ENCODE results near the gene SHANK3. TPM values are rescaled to one million over a fixed set of nuclear protein-coding genes. Genes with fewer than 3 reads are reported as not detected.

Gene SHANK3
- total and polyA plus RNA-seq, 3 donors from 2014 or later, result 6.3 to 16.0 (median 11.4) TPM

DNA sequence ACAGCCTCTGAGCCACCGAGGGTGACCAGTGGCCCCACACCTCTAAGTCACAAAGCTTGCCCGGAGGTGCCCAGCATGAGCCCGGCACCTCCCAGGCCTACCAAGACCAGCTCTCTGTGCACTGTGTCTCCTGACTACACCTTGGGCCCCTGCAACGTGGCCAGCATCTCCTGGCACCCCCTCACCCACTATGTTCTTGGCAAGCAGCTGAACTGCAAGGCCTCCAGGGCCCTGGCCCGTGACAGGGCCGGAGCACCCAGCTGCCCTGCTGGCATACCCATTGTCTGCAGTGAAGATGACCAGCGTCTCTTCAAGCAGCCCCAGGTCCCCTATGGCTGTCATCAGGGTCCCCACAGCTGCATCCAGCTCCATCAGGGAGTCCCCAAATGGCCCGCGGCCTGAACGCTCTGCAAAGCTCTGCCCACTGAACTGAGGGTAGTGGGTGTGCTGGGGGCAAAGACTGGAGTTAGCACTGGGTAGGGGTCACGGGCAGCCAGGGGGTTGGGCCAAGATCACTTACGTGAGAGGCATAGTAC, 46.2 kb upstream of the SHANK3 start:
- Histone ChIP-seq H3K4me3 (no peak overlapping the region), H3K36me3 (ENCODE audit: low read depth, missing control alignments) (no peaks in the 10 kb centered on the region), H3K9me3 (no peaks in the 10 kb centered on the region), H3K27me3 (no peaks in the 10 kb centered on the region), H3K4me1 (no peaks in the 10 kb centered on the region), H3K27ac (no peak overlapping the region)
- intact Hi-C loops (cut with DNase I; ENCODE audit: low total_unique reads), result no loop called here
- no peak for TF ChIP-seq CTCF (IDR thresholded peaks at IDR 0.05)
- no peak for TF ChIP-seq POLR2A (IDR thresholded peaks at IDR 0.05)
- no peak for DNase-seq
- 88 to 90% methylated on average over 5 to 12 of the region's 12 CpGs for WGBS, 2 donors

DNA sequence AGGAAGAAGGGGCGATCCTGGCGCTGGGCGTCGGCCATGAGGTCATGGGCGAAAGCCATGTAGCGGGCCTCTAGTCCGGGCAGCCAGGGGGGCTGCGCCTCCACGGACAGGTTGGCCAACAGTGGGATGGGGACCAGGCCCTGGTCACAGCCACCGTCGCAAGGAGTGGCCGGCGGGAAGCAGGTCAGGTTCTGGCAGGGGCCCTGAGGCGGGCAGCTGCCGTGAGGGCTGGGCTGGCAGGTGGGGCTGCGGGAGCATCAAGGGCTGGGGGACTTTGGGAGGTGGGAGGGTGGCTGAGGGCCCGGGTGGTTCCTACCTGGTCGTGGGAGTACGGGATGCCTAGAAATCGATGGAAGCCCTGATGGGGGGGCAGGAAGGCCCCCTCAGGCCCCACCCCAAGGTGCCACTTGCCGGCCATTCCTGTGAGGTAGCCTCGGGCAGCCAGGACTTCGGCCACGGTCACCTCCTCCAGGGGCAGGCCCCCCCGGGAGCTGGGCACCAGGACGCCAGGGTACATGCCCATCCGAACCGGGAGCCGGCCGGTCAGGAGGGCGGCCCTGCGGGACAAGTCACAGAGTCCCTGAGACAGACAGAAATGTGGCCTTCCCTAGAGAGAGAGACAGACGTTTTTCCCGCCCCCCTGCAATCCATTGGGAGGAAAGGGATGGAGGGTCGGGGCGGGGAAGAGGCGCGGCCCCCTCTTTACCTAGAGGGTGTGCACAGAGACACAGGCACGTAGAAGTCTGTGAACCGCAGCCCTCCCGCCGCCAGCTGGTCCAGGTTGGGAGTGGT, 45.6 kb upstream of the SHANK3 start:
- WGBS, 2 donors, result 80 to 95% methylated on average over 9 to 42 of the region's 42 CpGs
- H3K9me3 ChIP-seq, result no peaks in the 10 kb centered on the region
- peak overlapping the region; percentile 65 to 75 for H3K4me3 ChIP-seq
- DNase-seq, result no peak
- H3K4me1 ChIP-seq, result no peaks in the 10 kb centered on the region
- TF ChIP-seq POLR2A (IDR thresholded peaks at IDR 0.05) (no peak), CTCF (IDR thresholded peaks at IDR 0.05) (no peak)
- H3K36me3 ChIP-seq (ENCODE audit: low read depth, missing control alignments), result no peaks in the 10 kb centered on the region
- H3K27me3 ChIP-seq, result no peaks in the 10 kb centered on the region
- H3K27ac ChIP-seq, result peak overlapping the region; percentile 48 to 56
- intact Hi-C loops (cut with DNase I; ENCODE audit: low total_unique reads), result no loop called here

DNA sequence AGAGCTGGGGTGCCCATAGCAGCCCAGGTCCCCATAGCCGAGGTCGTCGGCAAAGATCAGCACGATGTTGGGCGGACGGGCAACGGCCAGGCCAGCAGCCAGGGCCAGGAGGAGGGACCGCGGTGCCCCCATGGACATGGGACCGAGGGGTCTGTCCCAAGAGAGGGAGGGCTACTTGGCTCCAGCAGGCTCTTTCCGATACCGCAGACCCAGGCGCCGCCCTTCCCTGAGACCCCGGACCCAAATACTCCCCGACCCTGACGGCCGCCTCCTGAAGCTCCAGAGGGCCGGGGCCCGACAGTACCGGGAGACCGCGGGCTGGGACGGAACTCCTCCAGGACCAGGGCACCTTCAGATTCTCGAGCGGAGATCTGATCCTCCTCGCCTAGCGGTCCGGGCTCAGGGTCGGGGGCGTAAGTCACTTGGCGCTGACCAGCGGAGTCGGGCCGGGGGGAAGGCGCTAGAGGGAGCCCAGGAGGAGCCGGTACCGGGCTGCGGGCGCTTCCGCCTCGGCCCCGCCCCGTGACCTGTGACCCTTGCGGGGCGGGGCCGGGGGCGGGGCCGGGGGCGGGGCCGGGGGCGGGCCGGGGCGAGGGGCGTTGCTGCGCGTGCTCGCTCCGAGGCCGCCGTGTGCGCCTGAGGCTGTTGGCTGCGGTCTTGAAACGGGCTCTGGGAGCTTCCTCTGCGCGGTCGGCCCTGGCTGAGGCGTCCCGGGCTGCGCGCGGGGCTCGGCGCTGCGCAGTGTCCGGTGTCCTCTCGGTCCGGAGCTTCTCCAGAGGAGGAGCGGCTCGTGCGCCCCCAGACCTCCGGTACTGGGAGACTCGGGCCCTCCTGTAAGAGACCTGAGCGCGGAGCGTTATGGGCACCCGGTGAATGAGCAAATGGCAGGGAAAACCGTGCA, 44.7 kb upstream of the SHANK3 start, which contains the start of gene ARSA:
ARSA (minus strand) TSS at position 511 of the 901 bp plus-strand sequence; CDS start at position 138, 373 bp downstream.
- TF ChIP-seq POLR2A (IDR thresholded peaks at IDR 0.05) (no peak), CTCF (IDR thresholded peaks at IDR 0.05) (no peak)
- Histone ChIP-seq H3K27me3 (no peaks in the 10 kb centered on the region), H3K9me3 (no peaks in the 10 kb centered on the region), H3K4me1 (no peaks in the 10 kb centered on the region), H3K27ac (peak within 1 kb of the TSS; percentile 48 to 56), H3K36me3 (ENCODE audit: low read depth, missing control alignments) (no peaks in the 10 kb centered on the region), H3K4me3 (peak within 1 kb of the TSS; percentile 65 to 75)
- intact Hi-C loops (cut with DNase I; ENCODE audit: low total_unique reads), result no loop called here
- 3 to 5% methylated on average over 33 to 45 of the region's 88 CpGs for WGBS, 2 donors
- peak; percentile 88 for DNase-seq

DNA sequence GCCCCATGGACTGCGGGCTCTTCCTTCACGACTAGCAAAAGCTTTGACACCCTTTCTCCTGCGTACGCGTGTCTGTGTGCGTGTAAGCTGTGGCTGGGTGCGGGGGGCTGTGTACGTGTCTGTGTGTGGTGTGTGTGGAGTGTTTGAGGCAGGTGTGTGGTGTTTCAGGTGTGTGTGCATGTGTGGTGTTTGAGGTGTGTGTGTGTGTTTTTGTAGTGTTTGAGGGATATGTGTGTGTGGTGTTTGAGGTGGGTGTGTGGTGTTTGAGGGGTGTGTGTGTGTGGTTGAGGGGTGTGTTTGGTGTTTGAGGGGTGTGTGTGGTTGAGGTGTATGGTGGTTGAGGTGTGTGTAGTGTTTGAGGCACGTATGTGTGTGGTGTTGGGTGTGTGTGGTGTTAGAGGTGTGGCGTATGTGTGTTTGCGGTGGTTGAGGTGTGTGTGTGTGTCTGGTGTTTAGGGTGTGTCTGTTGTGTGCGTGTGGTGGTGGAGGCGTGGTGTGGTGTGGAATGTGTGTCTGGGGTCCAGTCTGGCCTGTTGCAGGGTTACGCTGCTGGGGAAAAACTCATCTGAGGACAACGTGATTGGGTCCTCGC, 44.0 kb upstream of the SHANK3 start:
- no peak for TF ChIP-seq POLR2A (IDR thresholded peaks at IDR 0.05)
- no peak for TF ChIP-seq CTCF (IDR thresholded peaks at IDR 0.05)
- DNase-seq, result no peak

More for the DNA sequence above, 44.0 kb upstream of the SHANK3 start:
- Histone ChIP-seq H3K27me3 (no peaks in the 10 kb centered on the region), H3K36me3 (ENCODE audit: low read depth, missing control alignments) (no peaks in the 10 kb centered on the region), H3K9me3 (no peaks in the 10 kb centered on the region), H3K27ac (peak overlapping the region; percentile 12 to 42), H3K4me3 (peak overlapping the region; percentile 65 to 75), H3K4me1 (no peaks in the 10 kb centered on the region)
- WGBS, 2 donors, result 29 to 35% methylated on average over 16 of the region's 16 CpGs
- intact Hi-C loops (cut with DNase I; ENCODE audit: low total_unique reads), result no loop called here
